Keratinocyte (primary cell): ENCODE data around the gene BABAM2. TPM values are rescaled to one million over a fixed set of nuclear protein-coding genes. Genes with fewer than 3 reads are reported as not detected.

Source experiments
- DNase-seq: peaks from one replicate; pipeline ENCODE4 v3.0.0-alpha.2; 2011; ENCODE audit warnings: low read depth, missing footprints, low spot score
- FAIRE-seq: peaks from 2 replicates; lab custom pipeline; 2011; peaks lifted over from hg19 to GRCh38; lab: Jason Lieb, UNC
- H2AFZ ChIP-seq: 2 replicates; pipeline ENCODE4 v1.6.0; 2012; ENCODE audit warnings: low read length, control low read depth, inconsistent platforms; ENCODE audit not compliant: control insufficient read depth
- H3K27ac ChIP-seq: 2 replicates; pipeline ENCODE4 v1.5.1; 2011; ENCODE audit warnings: low read length; ENCODE audit not compliant: control insufficient read depth, insufficient read depth
- H3K27me3 ChIP-seq: 3 replicates; pipeline ENCODE4 v1.6.0; 2011; ENCODE audit warnings: low read length; ENCODE audit not compliant: control insufficient read depth, insufficient read depth; ENCODE audit errors: extremely low read depth
- H3K36me3 ChIP-seq, 2 experiments: 2 replicates in 1 of 2; 3 replicates in 1 of 2; pipeline ENCODE4 v1.5.1; 2011; ENCODE audit warnings: low read length in 2 of 2, mild to moderate bottlenecking in 1 of 2; ENCODE audit not compliant: control insufficient read depth in 2 of 2, insufficient read depth in 2 of 2; ENCODE audit errors: extremely low read depth in 1 of 2
- H3K4me1 ChIP-seq: 3 replicates; pipeline ENCODE4 v1.5.1; 2011; ENCODE audit warnings: low read length; ENCODE audit not compliant: control insufficient read depth, insufficient read depth; ENCODE audit errors: extremely low read depth
- H3K4me2 ChIP-seq: 3 replicates; pipeline ENCODE4 v1.6.0; 2011; ENCODE audit warnings: low read depth, low read length; ENCODE audit not compliant: control insufficient read depth, insufficient read depth; ENCODE audit errors: extremely low read depth
- H3K4me3 ChIP-seq, 3 experiments: fragments of 200-600 bp in 1 of 3; sonication (generic) in 1 of 3; 2 replicates in 2 of 3; 3 replicates in 1 of 3; pipeline ENCODE4 v1.5.1; 2011 to 2016; ENCODE audit warnings: low read length in 3 of 3, mild to moderate bottlenecking in 3 of 3, control low read depth in 2 of 3, inconsistent platforms in 1 of 3, low read depth in 1 of 3, mixed read lengths in 1 of 3, mixed run types in 1 of 3, moderate library complexity in 1 of 3; ENCODE audit not compliant: control insufficient read depth in 2 of 3, insufficient read depth in 2 of 3; ENCODE audit errors: extremely low read depth in 1 of 3
- H3K79me2 ChIP-seq: 2 replicates; pipeline ENCODE4 v1.6.0; 2012; ENCODE audit warnings: low read length; ENCODE audit not compliant: control insufficient read depth, insufficient read depth
- H3K9ac ChIP-seq: 3 replicates; pipeline ENCODE4 v1.6.0; 2011; ENCODE audit warnings: low read length; ENCODE audit not compliant: control insufficient read depth, insufficient read depth; ENCODE audit errors: extremely low read depth
- H3K9me1 ChIP-seq: 3 replicates; pipeline ENCODE4 v1.6.0; 2011; ENCODE audit warnings: low read length; ENCODE audit not compliant: control insufficient read depth, insufficient read depth; ENCODE audit errors: extremely low read depth
- H3K9me3 ChIP-seq: 2 replicates; pipeline ENCODE4 v1.5.1; 2012; ENCODE audit warnings: low read depth, low read length; ENCODE audit not compliant: control insufficient read depth
- H4K20me1 ChIP-seq: 3 replicates; pipeline ENCODE4 v1.6.0; 2011; ENCODE audit warnings: low read length; ENCODE audit not compliant: control insufficient read depth, insufficient read depth; ENCODE audit errors: extremely low read depth
- CTCF ChIP-seq, 3 experiments: IDR thresholded peaks in 1 of 3; conservative IDR thresholded peaks in 1 of 3; optimal IDR thresholded peaks in 1 of 3; 2 replicates in 2 of 3; 3 replicates in 1 of 3; pipeline versions ENCODE3 to v1.5.1; 2011; ENCODE audit warnings: low read length in 3 of 3, mild to moderate bottlenecking in 3 of 3, moderate library complexity in 2 of 3, control low read depth in 1 of 3, inconsistent platforms in 1 of 3; ENCODE audit not compliant: insufficient read depth in 2 of 3; ENCODE audit errors: extremely low read depth in 1 of 3
- EZH2 ChIP-seq: IDR thresholded peaks from one replicate; pipeline ENCODE4 v1.6.1; 2012; ENCODE audit warnings: inconsistent platforms, mild to moderate bottlenecking, low read length, moderate library complexity
- dilution Hi-C: fragments of 300-500 bp; cut with MboI; formaldehyde crosslinking; loops from one replicate; pipeline ENCODE4 v1.7.0; 2020; ENCODE audit warnings: low sequenced_read_pairs; ENCODE audit not compliant: extremely low pct_ligation_motif_present
- polyA plus RNA-seq, 5 experiments: library from polyadenylated mRNA; depleted of rRNA in 3 of 5; stranded (reverse) in 3 of 5; stranded (forward) in 1 of 5; unstranded in 1 of 5; fragments of >200 nt; gene quantifications; 1 replicate in 1 of 5; 2 replicates in 3 of 5; 3 replicates in 1 of 5; pipeline versions ENCODE4 v1.2.1 to v1.2.3, GENCODE V29; 2011 to 2012; ENCODE audit warnings: missing spikeins in 2 of 5, low read depth in 1 of 5, low replicate concordance in 1 of 5

The BABAM2 gene
- polyA plus RNA-seq, 1 donor (not counting 4 experiments of a cell fraction or from before 2014, with no cell fraction given): 29.8 TPM

- H3K27ac ChIP-seq: no peak overlapping the region
- TF ChIP-seq CTCF (optimal IDR thresholded peaks at IDR 0.05 in 1 of 3, IDR thresholded peaks at IDR 0.05 in 1 of 3, conservative IDR thresholded peaks at IDR 0.05 in 1 of 3; ENCODE audit: extremely low read depth in 1 of 3, insufficient read depth in 2 of 3, low read length in 3 of 3): no peak
- no peak for TF ChIP-seq EZH2
- dilution Hi-C loops: no loop called here
- no peak overlapping the region for H3K4me2 ChIP-seq
- H3K9me1 ChIP-seq: no peaks in the 10 kb centered on the region
- H3K27me3 ChIP-seq: no peaks in the 10 kb centered on the region
- H4K20me1 ChIP-seq: no peaks in the 10 kb centered on the region
- no peak for DNase-seq
- no peak overlapping the region for H2AFZ ChIP-seq
- H3K4me3 ChIP-seq: no peak overlapping the region
- H3K4me1 ChIP-seq: peaks cover 7% of the 10 kb centered on the region
- H3K36me3 ChIP-seq: no peaks in the 10 kb centered on the region
- H3K9ac ChIP-seq: no peak overlapping the region
- no peaks in the 10 kb centered on the region for H3K9me3 ChIP-seq
- no peak for FAIRE-seq
- no peaks in the 10 kb centered on the region for H3K79me2 ChIP-seq
Measured at GRCh38 chr2:28357948-28358667, 467.6 kb downstream of the BABAM2 start.

DNA sequence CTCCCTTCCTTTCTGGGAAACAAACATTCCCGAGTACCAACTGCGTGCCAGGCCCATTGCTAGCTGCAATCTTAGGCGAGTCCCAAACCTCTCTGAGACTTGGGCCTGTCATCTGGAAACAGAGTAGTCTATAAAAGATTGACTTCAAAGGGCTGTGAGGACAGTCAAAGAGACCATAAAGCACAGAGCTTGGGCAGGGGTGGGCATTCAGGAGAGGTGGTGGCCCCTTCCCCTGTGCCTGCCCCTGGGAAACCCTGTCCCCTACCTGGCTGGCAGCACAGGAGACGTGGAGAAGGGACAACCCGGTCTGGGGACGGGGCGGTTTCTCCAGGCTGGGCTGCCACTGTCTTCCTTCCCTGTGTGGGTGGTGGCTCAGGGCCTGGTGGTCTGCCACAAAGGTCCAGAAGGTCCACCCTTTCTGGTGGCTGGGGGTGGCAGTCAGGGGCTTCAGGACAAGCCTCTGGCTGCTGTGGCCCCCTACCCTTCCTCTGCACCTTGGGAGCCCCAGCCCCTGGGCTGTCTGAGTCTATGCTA is 468.2 kb downstream of the BABAM2 start:
- Histone ChIP-seq H3K4me1 (peaks cover 7% of the 10 kb centered on the region), H3K4me2 (no peak overlapping the region)

More for the DNA sequence above, 468.2 kb downstream of the BABAM2 start:
- Histone ChIP-seq H3K9ac (no peak overlapping the region), H3K27me3 (no peaks in the 10 kb centered on the region), H3K9me1 (no peaks in the 10 kb centered on the region), H3K9me3 (no peaks in the 10 kb centered on the region), H2AFZ (no peak overlapping the region), H3K27ac (no peak overlapping the region), H3K4me3 (no peak overlapping the region), H3K36me3 (no peaks in the 10 kb centered on the region), H3K79me2 (no peaks in the 10 kb centered on the region), H4K20me1 (no peaks in the 10 kb centered on the region)
- DNase-seq (no peak), FAIRE-seq (no peak)
- no peak for TF ChIP-seq EZH2
- dilution Hi-C loops: no loop called here
